22Rv1 (cell line): ENCODE measurements around the gene PPP2R1B.

Source experiments
- CTCF ChIP-seq: fragments of 450-650 bp; IDR thresholded peaks from 2 replicates; pipeline ENCODE4 v1.5.1; 2017; ENCODE audit warnings: mild to moderate bottlenecking
- ZFX ChIP-seq: fragments of 450-650 bp; IDR thresholded peaks from 2 replicates; pipeline ENCODE4 v1.6.1; 2017; ENCODE audit warnings: antibody characterized with exemption, borderline replicate concordance

- TF ChIP-seq CTCF (no peak), ZFX (no peak)
These were observed 3.1 kb downstream of the PPP2R1B start for GRCh38 chr11:111762981-111763643.
